GM23248 (cell line): ENCODE results near the gene PDE8A.

ENCODE experiments used
- EZH2 ChIP-seq: fragments of 200-600 bp; sonication (generic); IDR thresholded peaks from 2 replicates; pipeline ENCODE4 v1.6.1; 2018; ENCODE audit warnings: antibody characterized with exemption, mild to moderate bottlenecking; ENCODE audit not compliant: insufficient read depth, poor library complexity, severe bottlenecking
- EZH2phosphoT487 ChIP-seq: fragments of 200-600 bp; sonication (generic); IDR thresholded peaks from 2 replicates; pipeline ENCODE4 v1.6.1; 2018; ENCODE audit warnings: antibody characterized with exemption, moderate library complexity, mild to moderate bottlenecking, low read depth; ENCODE audit not compliant: insufficient read depth

DNA sequence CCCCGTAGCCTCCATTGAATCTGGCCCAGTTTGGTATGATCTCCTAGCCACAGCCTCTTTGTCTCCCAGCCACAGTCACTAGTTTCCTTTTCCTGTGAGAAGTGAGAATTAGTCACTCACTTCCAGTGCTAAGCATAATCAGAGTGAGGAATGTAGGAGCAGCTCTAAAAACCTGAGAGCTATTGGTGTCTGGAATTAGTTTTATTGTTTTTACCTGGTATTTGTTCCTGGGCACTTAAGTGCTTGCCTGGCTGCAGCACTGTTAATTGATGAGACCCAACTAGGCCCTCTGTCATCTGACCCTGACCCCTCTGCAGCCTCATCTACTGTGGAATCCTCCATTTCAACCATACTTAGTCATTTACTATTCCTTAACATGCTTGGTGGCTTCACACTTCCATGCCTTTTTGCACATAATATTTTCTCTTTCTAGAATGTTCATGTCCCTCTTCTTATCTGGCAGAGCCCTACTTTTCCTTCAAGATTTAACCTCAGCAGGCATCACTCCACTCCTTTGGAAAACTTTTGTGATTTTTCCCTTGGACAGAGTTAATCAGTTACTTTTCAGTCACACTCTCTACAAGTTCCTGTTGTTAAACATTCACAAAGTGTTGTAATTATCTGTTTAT is 48.8 kb downstream of the PDE8A start:
- no peak for TF ChIP-seq EZH2
- TF ChIP-seq EZH2phosphoT487, result no peak
